GM12878 (cell line): ENCODE data around the gene TBX15. TPM values are rescaled to one million over a fixed set of nuclear protein-coding genes. Genes with fewer than 3 reads are reported as not detected.
A peak's percentile ranks its signal among the peaks of the same experiment; 100 is the strongest.

ENCODE experiments used
- ATAC-seq: fragments of 200-7000 bp; cut with Tn5 transposase; 3 replicates; pipeline ENCODE4 v1.9.1; 2020; ENCODE audit warnings: mild to moderate bottlenecking, moderate library complexity
- BruUV-seq: library from RNA; stranded (reverse); fragments of 400-500 nt; replicated peaks from 2 replicates; lab custom pipeline; 2021; lab: Mats Ljungman, UMichigan
- CTCF ChIA-PET: fragments of 300-600 bp; sonication (Branson Sonifier 250); formaldehyde crosslinking; extraction: SDS; loops from one replicate; lab custom pipeline; 2021; ENCODE audit warnings: inconsistent platforms; lab: Yijun Ruan, JAX
- POLR2A ChIA-PET: fragments of 350-600 bp; formaldehyde crosslinking; extraction: SDS; loops from one replicate; lab custom pipeline; 2021; ENCODE audit warnings: inconsistent platforms; lab: Charles Lee
- RAD21 ChIA-PET: fragments of 300-600 bp; sonication (Branson Sonifier 250); formaldehyde crosslinking; loops from one replicate; lab custom pipeline; 2023; ENCODE audit warnings: antibody characterized with exemption; ENCODE audit not compliant: unreplicated experiment; lab: Charles Lee
- SMC1A ChIA-PET: fragments of 300-600 bp; sonication (Branson Sonifier 250); formaldehyde crosslinking; loops from one replicate; lab custom pipeline; 2023; ENCODE audit not compliant: unreplicated experiment, uncharacterized antibody; lab: Charles Lee
- DNase-seq: peaks from one replicate; pipeline ENCODE4 v3.0.0-alpha.2; 2011; ENCODE audit warnings: low read depth, low spot score
- FAIRE-seq: peaks from 3 replicates; lab custom pipeline; 2011; peaks lifted over from hg19 to GRCh38; lab: Jason Lieb, UNC
- H2AFZ ChIP-seq: 2 replicates; pipeline ENCODE4 v1.6.0; 2011; ENCODE audit warnings: low read depth, low read length, control low read depth; ENCODE audit not compliant: control insufficient read depth
- H3K27ac ChIP-seq: 2 replicates; pipeline ENCODE4 v1.5.1; 2011; ENCODE audit warnings: control low read depth; ENCODE audit not compliant: control insufficient read depth, insufficient read depth
- H3K27me3 ChIP-seq, 2 experiments: replicated peaks in 1 of 2; 2 replicates each; pipeline versions ENCODE4 v1.6.0 to v1.6.1; 2011; ENCODE audit warnings: low read length in 1 of 2; ENCODE audit not compliant: control insufficient read depth in 2 of 2, insufficient read depth in 2 of 2
- H3K36me3 ChIP-seq, 2 experiments: 2 replicates each; pipeline ENCODE4 v1.5.1; 2011; ENCODE audit warnings: low read length in 1 of 2; ENCODE audit not compliant: control insufficient read depth in 2 of 2, insufficient read depth in 2 of 2
- H3K4me1 ChIP-seq: 2 replicates; pipeline ENCODE4 v1.6.1; 2011; ENCODE audit warnings: mild to moderate bottlenecking, low read length, moderate library complexity, mixed read lengths; ENCODE audit not compliant: control insufficient read depth, insufficient read depth
- H3K4me2 ChIP-seq: 2 replicates; pipeline ENCODE4 v1.6.0; 2011; ENCODE audit warnings: control low read depth; ENCODE audit not compliant: control insufficient read depth, insufficient read depth
- H3K4me3 ChIP-seq: fragments of 200-600 bp; sonication (generic); 2 replicates; pipeline ENCODE4 v1.5.1; 2016
- H3K79me2 ChIP-seq: 2 replicates; pipeline ENCODE4 v1.6.0; 2011; ENCODE audit warnings: low read length; ENCODE audit not compliant: control insufficient read depth, insufficient read depth
- H3K9ac ChIP-seq: 2 replicates; pipeline ENCODE4 v1.8.0; 2011; ENCODE audit warnings: low read length, control low read depth, mixed read lengths; ENCODE audit not compliant: control insufficient read depth, insufficient read depth
- H3K9me3 ChIP-seq: replicated peaks from 3 replicates; pipeline ENCODE4 v1.5.1; 2011; ENCODE audit warnings: mild to moderate bottlenecking, low read length; ENCODE audit not compliant: control insufficient read depth, insufficient read depth
- H4K20me1 ChIP-seq: 2 replicates; pipeline ENCODE4 v1.6.0; 2011; ENCODE audit not compliant: control insufficient read depth, insufficient read depth
- ASH2L ChIP-seq: fragments of 300-600, 200-600 bp; sonication (generic); IDR thresholded peaks from 2 replicates; pipeline ENCODE4 v1.6.1; 2017; ENCODE audit warnings: low read depth, mild to moderate bottlenecking, borderline replicate concordance
- CHD2 ChIP-seq: IDR thresholded peaks from 2 replicates; pipeline ENCODE4 v1.6.1; 2011; ENCODE audit warnings: low read depth, low read length, improper control_type of control experiment, borderline replicate concordance
- FOXM1 ChIP-seq: IDR thresholded peaks from 2 replicates; pipeline ENCODE4 v1.6.1; 2012; ENCODE audit warnings: low read depth, mild to moderate bottlenecking, inconsistent platforms, low read length, moderate library complexity
- MYC ChIP-seq: IDR thresholded peaks from 2 replicates; pipeline ENCODE4 v1.6.1; 2011; ENCODE audit warnings: mild to moderate bottlenecking, low read length, moderate library complexity, inconsistent platforms; ENCODE audit not compliant: insufficient read depth, insufficient replicate concordance, insufficient read length, severe bottlenecking
- NR2C2 ChIP-seq: IDR thresholded peaks from 2 replicates; pipeline ENCODE4 v1.6.1; 2011; ENCODE audit warnings: borderline replicate concordance, low read depth; ENCODE audit not compliant: control insufficient read depth, insufficient read length
- POLR2A ChIP-seq: IDR thresholded peaks from 2 replicates; pipeline ENCODE4 v1.6.1; 2011; ENCODE audit warnings: low read depth, mild to moderate bottlenecking, low read length
- REST ChIP-seq: IDR thresholded peaks from 2 replicates; pipeline ENCODE4 v1.6.1; 2012; ENCODE audit warnings: mild to moderate bottlenecking, low read depth, low read length
- SPI1 ChIP-seq: IDR thresholded peaks from 2 replicates; pipeline ENCODE4 v1.6.1; 2011; ENCODE audit warnings: low read depth, mild to moderate bottlenecking, low read length, moderate library complexity, borderline replicate concordance; ENCODE audit not compliant: insufficient read depth
- TCF7 ChIP-seq: IDR thresholded peaks from 2 replicates; pipeline ENCODE4 v1.6.1; 2014; ENCODE audit warnings: antibody characterized with exemption, borderline replicate concordance
- WGBS: methylation state at CpG from one replicate; pipeline ENCODE4 v1.1.6; 2016; ENCODE audit warnings: low lambda C conversion rate; ENCODE audit not compliant: insufficient replicate concordance, insufficient coverage; ENCODE audit errors: missing lambda C conversion rate; 5-methylcytosine and 5-hydroxymethylcytosine counted together
- in situ Hi-C: fragments of 300-500 bp; cut with MboI; formaldehyde crosslinking; loops from 9 replicates; pipeline ENCODE4 v1.14.3; 2018; ENCODE audit warnings: mixed read lengths
- intact Hi-C: fragments of 100-400 bp; cut with micrococcal nuclease; formaldehyde crosslinking; loops from one replicate; pipeline ENCODE4 v1.14.2; 2022; ENCODE audit not compliant: unreplicated experiment
- polyA plus RNA-seq, 11 experiments: library from polyadenylated mRNA; depleted of rRNA in 4 of 11; unstranded in 6 of 11; stranded (reverse) in 5 of 11; fragments of >200 nt; fragmentation: Nextera tagmentation in 4 of 11; fragmentation: Illumina TruSeq in 1 of 11; extraction: Ambion mirVana in 4 of 11; extraction: Trizol in 1 of 11; gene quantifications; 1 replicate in 1 of 11; 2 replicates in 10 of 11; pipeline versions ENCODE4 v1.2.1 to v1.2.3, GENCODE V29; 2011 to 2016; ENCODE audit warnings: inconsistent platforms in 2 of 11, missing spikeins in 2 of 11, low read depth in 1 of 11
- total RNA-seq, 4 experiments: library from RNA; depleted of rRNA in 3 of 4; stranded (reverse); fragments of >200 nt in 3 of 4; fragmentation: Illumina TruSeq in 1 of 4; extraction: Trizol in 1 of 4; gene quantifications; 2 replicates each; pipeline versions ENCODE4 v1.2.1 to v1.2.3, GENCODE V29; 2013 to 2021

TBX15 gene
- total and polyA plus RNA-seq, 10 of the 15 experiments (the other 5 are each of a cell fraction or from before 2014, with no cell fraction given), result 0.64 to 9.4 (median 0.99) TPM

- no peak for TF ChIP-seq FOXM1
- TF ChIP-seq POLR2A, result no peak
- TF ChIP-seq TCF7, result no peak
- TF ChIP-seq MYC, result no peak
- TF ChIP-seq SPI1, result no peak
- TF ChIP-seq ASH2L, result no peak
Measured at GRCh38 chr1:118931876-118932275, 56.3 kb downstream of the TBX15 start (continued).

GRCh38 chr1:118928739-118929554 is 59.2 kb downstream of the TBX15 start:
- Histone ChIP-seq H3K27ac (no peak overlapping the region), H3K4me2 (no peak overlapping the region), H2AFZ (no peak overlapping the region), H3K79me2 (no peaks in the 10 kb centered on the region), H3K9me3 (no peaks in the 10 kb centered on the region), H3K4me1 (no peaks in the 10 kb centered on the region), H3K9ac (no peak overlapping the region), H3K4me3 (no peak overlapping the region), H3K27me3 (no peaks in the 10 kb centered on the region), H3K36me3 (no peaks in the 10 kb centered on the region), H4K20me1 (no peaks in the 10 kb centered on the region)
- no peak for DNase-seq
- TF ChIP-seq CHD2, result no peak
- TF ChIP-seq NR2C2, result no peak
- TF ChIP-seq REST, result peak; percentile 93
- RAD21 ChIA-PET, result no interaction called here
- CTCF ChIA-PET, result interaction anchor here (1.4 kb wide), 1 partner anchor 21 kb away, joined by 3 read pairs; no protein-coding TSS in a partner anchor
- in situ Hi-C loops, result no loop called here
- intact Hi-C loops, result no loop called here
- WGBS, result 24% methylated on average over 2 of the region's 2 CpGs
- POLR2A ChIA-PET, result no interaction called here
- peak; percentile 59 for ATAC-seq
- SMC1A ChIA-PET, result interaction anchor here (0.9 to 2.3 kb wide), 3 partner anchors 8 to 49 kb away, joined by 4 read pairs; no protein-coding TSS in a partner anchor
- no TSS peak for BruUV-seq
- FAIRE-seq, result no peak
